HK-2 (cell line): ENCODE data around the gene ZDHHC7.
A peak's percentile ranks its signal among the peaks of the same experiment; 100 is the strongest.

Source experiments
- DNase-seq: peaks from one replicate; pipeline ENCODE4 v3.0.0-alpha.2; 2018; ENCODE audit not compliant: unreplicated experiment

Gene ZDHHC7

GRCh38 chr16:84993926-84994325 lies 17.4 kb downstream of the ZDHHC7 start:
- DNase-seq: no peak

GRCh38 chr16:84992717-84993075 lies 18.6 kb downstream of the ZDHHC7 start:
- DNase-seq: no peak

DNA sequence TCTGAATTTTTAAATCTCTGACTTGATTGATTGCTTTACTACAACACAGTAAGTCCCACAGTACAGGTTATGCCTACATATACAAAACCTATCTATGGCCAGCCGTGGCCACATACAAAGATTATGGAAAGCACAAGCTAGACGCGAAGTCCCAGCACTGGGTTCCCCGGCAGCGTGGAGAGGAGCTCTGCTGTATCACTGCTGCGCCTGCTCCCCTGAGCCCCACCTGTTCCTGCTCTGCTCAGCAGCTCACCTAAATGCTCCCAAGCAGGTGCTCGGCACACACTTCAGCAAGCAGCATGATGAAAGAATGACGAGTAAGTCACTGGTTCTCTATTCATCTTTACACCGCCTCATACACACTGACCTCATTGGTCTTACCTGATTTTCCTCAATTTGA lies 20.6 kb downstream of the ZDHHC7 start:
- no peak for DNase-seq

DNA sequence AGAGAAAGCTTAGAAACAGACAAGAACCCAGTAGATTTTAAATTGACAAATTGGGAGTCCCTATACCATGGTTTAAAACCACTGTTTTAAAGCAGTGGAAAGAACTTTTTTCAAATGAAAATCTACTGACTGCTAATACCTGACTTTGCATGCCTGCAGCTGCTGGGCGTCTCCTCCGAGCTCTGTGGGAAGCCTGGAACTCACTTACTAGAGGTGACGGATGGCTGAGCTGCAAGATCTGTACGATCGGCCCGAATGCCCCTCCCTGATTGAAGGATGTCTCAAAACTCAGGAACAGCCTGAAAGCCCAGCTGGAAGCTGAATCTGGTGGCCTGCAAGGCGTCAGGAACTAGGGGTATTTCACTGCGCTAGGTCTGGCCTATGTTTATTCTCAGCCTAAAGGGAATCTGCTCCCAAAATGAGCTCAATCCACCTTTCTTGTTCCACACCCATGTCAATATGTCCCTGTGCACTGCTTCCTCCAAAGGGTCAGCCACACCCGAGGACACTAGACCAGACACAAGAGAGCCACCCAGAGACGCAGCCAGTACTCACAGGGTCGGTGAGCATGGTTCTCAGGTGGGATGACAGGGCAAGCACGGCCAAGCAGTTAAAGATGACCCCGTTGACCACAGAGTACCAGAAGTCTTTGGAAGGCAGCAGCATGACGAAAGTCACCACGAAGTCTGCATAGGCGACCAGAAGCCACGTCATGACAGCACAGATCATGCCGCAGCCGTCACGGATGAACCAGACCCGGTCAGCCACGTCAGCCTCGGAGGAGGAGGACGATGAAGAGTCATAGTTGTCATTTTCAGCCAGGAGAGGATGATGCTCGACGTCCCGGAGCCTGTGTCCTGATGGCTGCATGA lies 21.4 kb downstream of the ZDHHC7 start:
- no peak for DNase-seq

- DNase-seq: no peak
These were observed 22.8 kb downstream of the ZDHHC7 start for GRCh38 chr16:84988328-84989080.

- no peak for DNase-seq
These were observed 24.5 kb downstream of the ZDHHC7 start for GRCh38 chr16:84986879-84987278.

GRCh38 chr16:84986102-84986501 lies 25.2 kb downstream of the ZDHHC7 start:
- DNase-seq: no peak

DNA sequence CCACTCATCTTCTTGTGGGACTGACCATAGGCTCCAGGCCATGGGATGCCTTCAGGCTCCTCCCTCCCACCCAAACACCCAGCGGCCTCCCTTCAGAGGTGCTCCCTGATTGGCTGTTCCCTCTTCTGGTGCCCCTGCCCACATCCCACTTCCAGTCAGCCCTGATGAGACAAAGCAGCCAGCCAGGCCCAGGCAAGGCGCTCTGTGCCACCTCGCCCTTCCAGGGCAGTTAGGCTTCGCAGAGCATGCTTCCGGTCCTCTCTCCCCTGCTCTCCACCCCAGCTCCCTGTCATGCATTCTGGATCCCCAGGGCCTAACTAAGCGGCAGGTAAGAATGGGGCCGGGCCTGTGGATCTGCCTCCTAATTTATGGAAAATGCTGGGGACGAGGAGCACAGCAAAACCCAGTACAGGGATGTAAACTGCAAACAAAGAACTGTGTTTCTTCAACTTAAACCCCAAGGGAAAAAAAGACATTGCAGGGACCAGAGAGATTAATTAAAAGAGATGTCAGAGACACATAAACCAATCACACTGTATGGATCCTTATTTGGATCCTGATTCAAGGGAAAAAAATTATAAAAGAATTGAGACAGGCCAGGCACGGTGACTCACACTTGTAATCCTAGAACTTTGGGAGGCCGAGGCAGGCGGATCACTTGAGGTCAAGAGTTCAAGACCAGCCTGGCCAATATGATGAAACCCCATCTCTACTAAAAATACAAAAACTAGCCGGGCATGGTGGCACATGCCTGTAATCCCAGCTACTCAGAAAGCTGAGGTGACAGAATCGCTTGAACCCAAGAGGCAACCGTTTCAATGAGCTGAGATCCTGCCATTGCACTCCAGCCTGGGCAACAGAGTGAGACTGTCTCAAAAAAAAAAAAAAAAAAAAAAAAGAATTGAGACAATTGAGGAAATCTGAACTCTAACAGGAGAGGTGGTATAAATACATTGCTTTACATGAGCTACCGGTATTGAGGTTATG lies 26.0 kb downstream of the ZDHHC7 start:
- DNase-seq: no peak

DNA sequence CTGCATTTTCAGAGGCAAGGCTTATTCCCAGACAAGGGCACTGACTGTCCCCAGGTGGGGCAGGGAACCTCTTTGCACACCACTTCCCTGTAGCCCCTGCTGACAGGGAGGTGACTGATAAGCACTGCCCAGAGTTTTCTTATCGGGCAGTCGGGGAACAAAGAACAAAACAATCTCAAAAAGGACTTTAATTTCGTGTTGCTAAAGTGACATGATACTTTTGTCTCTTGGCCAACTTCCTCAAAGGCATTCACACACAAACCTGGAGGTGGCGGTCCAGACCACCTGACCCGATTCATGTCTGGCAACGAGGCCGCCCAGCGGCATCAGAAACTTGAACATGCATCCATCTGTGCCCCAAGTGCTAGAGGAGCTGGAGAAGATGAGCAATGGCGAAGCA lies 28.9 kb downstream of the ZDHHC7 start:
- DNase-seq: no peak

DNA sequence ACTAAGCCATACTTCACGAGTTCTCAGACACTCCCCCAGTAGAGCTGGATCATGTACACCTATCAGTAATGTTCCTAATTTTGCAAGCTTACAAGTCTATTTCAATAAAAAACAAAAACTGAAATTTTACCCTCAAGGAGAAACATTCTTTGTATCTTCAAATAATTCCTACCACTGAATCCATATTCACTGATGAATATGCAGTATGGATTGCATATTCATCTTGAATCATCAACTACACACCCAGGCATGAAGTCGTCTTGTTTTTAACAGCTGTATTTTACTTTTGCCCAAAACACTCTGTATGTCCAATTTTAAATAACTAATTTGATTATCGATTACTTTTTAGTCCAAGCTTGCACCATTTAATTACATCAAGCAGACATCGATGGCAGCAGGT lies 31.8 kb downstream of the ZDHHC7 start:
- no peak for DNase-seq

DNA sequence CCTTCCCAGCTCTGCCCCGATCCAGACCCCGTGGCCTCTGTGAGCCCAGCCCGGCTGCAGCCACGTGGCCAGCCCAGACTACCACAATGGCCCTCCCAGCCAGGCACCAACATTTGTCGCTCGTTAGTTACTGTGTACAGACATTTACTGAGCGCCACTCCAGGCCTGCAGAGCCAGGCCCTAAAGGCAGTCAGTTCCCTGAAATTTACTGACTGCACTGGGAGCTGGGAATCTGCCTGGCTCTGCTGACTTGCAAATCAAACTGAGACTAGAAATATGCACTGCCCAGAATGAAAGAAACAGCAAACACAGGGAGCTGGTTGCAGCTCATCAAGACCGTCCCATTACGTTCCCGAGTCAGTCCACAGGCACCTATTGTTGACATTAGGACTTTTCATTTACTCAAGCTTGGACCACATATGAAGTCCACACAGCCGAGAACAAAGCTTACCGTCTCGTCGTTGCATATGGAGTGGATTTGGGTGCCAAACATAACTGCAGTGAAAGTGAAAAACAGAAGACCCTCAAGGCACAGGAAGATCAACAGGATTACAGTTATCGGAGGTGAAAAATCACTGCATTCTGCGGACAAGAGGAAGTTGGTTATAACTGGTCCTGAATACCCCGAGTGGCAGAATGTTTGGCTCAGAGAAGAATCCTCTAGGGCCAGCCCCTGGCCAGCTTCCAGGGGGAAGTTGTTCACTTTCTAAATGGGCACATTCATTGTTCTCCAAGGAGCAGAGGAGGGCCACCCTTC lies 34.5 kb downstream of the ZDHHC7 start:
- DNase-seq: no peak

- DNase-seq: no peak
These were observed 35.8 kb downstream of the ZDHHC7 start for GRCh38 chr16:84975522-84975921.

GRCh38 chr16:84975066-84975465 lies 36.3 kb downstream of the ZDHHC7 start:
- no peak for DNase-seq

- no peak for DNase-seq
These were observed 37.4 kb downstream of the ZDHHC7 start for GRCh38 chr16:84973776-84974523.

GRCh38 chr16:84973236-84973635 lies 38.1 kb downstream of the ZDHHC7 start:
- no peak for DNase-seq

- DNase-seq: peak; percentile 84
These were observed 40.7 kb downstream of the ZDHHC7 start for GRCh38 chr16:84970447-84971127.

DNA sequence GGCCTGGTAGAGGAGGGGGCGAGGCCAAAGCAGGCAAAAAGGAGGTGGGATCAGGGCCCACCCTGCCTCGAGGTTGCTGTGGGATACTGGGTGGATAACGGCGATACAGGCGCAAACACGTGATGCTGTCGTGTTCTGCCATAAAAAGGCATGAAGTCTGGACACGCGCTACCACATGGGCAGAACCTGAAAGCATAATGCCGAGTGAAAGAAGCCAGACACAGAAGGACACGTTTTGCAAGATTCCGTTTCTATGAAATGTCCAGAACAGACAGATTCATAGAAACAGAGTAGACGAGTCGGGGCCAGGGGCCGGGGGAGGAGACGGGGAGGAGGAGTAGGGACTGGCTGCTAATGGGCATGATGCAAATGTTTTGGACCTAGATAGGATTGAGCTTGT lies 43.5 kb downstream of the ZDHHC7 start:
- DNase-seq: no peak

- DNase-seq: no peak
These were observed 45.6 kb downstream of the ZDHHC7 start for GRCh38 chr16:84965428-84966415.
